NB4 (cell line): ENCODE measurements around the gene DCTN2.

Experiments
- CTCF ChIP-seq: IDR thresholded peaks from one replicate; pipeline ENCODE4 v1.5.1; 2012; ENCODE audit warnings: low read depth, low read length
- MAX ChIP-seq: IDR thresholded peaks from 2 replicates; pipeline ENCODE4 v1.6.1; 2011; ENCODE audit warnings: low read depth, low read length
- MYC ChIP-seq: IDR thresholded peaks from 2 replicates; pipeline ENCODE4 v1.6.1; 2011; ENCODE audit warnings: low read depth, low read length
- POLR2A ChIP-seq: IDR thresholded peaks from 2 replicates; pipeline ENCODE4 v1.6.1; 2011; ENCODE audit warnings: mild to moderate bottlenecking; ENCODE audit not compliant: insufficient read length; ENCODE audit errors: extremely low read depth

GRCh38 chr12:57564178-57564740 lies 17.3 kb upstream of the DCTN2 start:
- TF ChIP-seq CTCF (no peak), POLR2A (no peak), MAX (no peak), MYC (no peak)
